Measurements from ENCODE around the gene MSH5.

Gene MSH5

GRCh38 chr6:31713465-31713864 lies 26.3 kb upstream of the MSH5 start:
- no peak for DNase-seq (ENCODE audit: low read depth)

- no peak for DNase-seq (ENCODE audit: low read depth)
These were observed 25.7 kb upstream of the MSH5 start for GRCh38 chr6:31713991-31714684.

- no peak for DNase-seq (ENCODE audit: low read depth)
These were observed 24.5 kb upstream of the MSH5 start, which contains the start of gene LY6G6D for GRCh38 chr6:31715022-31715958. Gene LY6G6D (plus strand): TSS chr6:31715348. CDS start chr6:31715356, 8 bp downstream.

GRCh38 chr6:31717499-31718222 lies 22.1 kb upstream of the MSH5 start:
- no peak for DNase-seq (ENCODE audit: low read depth)

- DNase-seq (ENCODE audit: low read depth), result no peak
These were observed 21.5 kb upstream of the MSH5 start for GRCh38 chr6:31718265-31718664.

GRCh38 chr6:31719001-31719400 lies 20.8 kb upstream of the MSH5 start:
- no peak for DNase-seq (ENCODE audit: low read depth)

- no peak for DNase-seq (ENCODE audit: low read depth)
These were observed 19.5 kb upstream of the MSH5 start for GRCh38 chr6:31720196-31720770.

- DNase-seq (ENCODE audit: low read depth), result no peak
These were observed 18.3 kb upstream of the MSH5 start, which contains the start of gene LY6G6C for GRCh38 chr6:31721351-31722020. Gene LY6G6C (minus strand): TSS chr6:31721746. CDS start chr6:31721679, 67 bp downstream.

- DNase-seq (ENCODE audit: low read depth), result no peak
These were observed 17.6 kb upstream of the MSH5 start for GRCh38 chr6:31722173-31722572.

- no peak for DNase-seq (ENCODE audit: low read depth)
These were observed 16.4 kb upstream of the MSH5 start, which contains the start of gene MPIG6B for GRCh38 chr6:31723245-31723979. Gene MPIG6B (plus strand): TSS chr6:31723373. CDS start chr6:31723384, 11 bp downstream.

- DNase-seq (ENCODE audit: low read depth), result no peak
These were observed 15.7 kb upstream of the MSH5 start for GRCh38 chr6:31723980-31724691.

- no peak for DNase-seq (ENCODE audit: low read depth)
These were observed 14.1 kb upstream of the MSH5 start for GRCh38 chr6:31725502-31726350.

GRCh38 chr6:31727034-31727716 lies 12.6 kb upstream of the MSH5 start:
- no peak for DNase-seq (ENCODE audit: low read depth)

- DNase-seq (ENCODE audit: low read depth), result no peak
These were observed 11.8 kb upstream of the MSH5 start for GRCh38 chr6:31727717-31728671.

- DNase-seq (ENCODE audit: low read depth), result no peak
These were observed 10.9 kb upstream of the MSH5 start, which contains the start of gene DDAH2 for GRCh38 chr6:31728767-31729514. Gene DDAH2 (minus strand): TSS chr6:31729299. CDS start chr6:31729161, 138 bp downstream.

GRCh38 chr6:31729515-31729978 lies 10.3 kb upstream of the MSH5 start:
- DNase-seq (ENCODE audit: low read depth), result peak; percentile 66
